ENCODE measurements around the gene TMEM63C. TPM values are rescaled to one million over a fixed set of nuclear protein-coding genes. Genes with fewer than 3 reads are reported as not detected.

Gene TMEM63C
- total RNA-seq, 1 donor from 2014 or later = 1.5 TPM

DNA sequence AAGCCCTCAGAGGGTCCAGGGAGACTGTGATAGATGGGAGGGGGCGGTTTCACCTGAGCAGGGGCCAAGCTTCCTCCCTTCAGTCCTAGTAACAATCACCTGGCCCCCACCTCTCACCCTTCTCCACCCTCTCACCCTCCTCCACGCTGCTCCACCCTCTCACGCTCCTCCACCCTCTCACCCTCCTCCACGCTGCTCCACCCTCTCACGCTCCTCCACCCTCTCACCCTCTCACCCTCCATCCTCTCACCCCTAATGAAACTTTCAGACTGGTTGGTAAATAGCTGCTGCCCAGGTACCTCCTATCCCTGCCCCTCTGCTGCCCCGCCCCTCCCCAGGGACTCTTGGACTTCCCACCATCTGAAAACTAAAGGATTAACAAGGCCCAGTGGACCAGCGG lies 55.2 kb downstream of the TMEM63C start:
- CTCF ChIA-PET = no interaction called here
- Mint-ChIP-seq H3K4me3 (no peak overlapping the region), H3K27me3 (no peaks in the 10 kb centered on the region), H3K9me3 (no peaks in the 10 kb centered on the region), H3K36me3 (ENCODE audit: low read depth) (no peaks in the 10 kb centered on the region), H3K4me1 (peaks cover 3% of the 10 kb centered on the region), H3K27ac (no peak overlapping the region)
- DNase-seq = no peak
- POLR2A ChIA-PET = no interaction called here
- intact Hi-C loops (cut with micrococcal nuclease) = no loop called here
- TF ChIP-seq, protein P1, sequence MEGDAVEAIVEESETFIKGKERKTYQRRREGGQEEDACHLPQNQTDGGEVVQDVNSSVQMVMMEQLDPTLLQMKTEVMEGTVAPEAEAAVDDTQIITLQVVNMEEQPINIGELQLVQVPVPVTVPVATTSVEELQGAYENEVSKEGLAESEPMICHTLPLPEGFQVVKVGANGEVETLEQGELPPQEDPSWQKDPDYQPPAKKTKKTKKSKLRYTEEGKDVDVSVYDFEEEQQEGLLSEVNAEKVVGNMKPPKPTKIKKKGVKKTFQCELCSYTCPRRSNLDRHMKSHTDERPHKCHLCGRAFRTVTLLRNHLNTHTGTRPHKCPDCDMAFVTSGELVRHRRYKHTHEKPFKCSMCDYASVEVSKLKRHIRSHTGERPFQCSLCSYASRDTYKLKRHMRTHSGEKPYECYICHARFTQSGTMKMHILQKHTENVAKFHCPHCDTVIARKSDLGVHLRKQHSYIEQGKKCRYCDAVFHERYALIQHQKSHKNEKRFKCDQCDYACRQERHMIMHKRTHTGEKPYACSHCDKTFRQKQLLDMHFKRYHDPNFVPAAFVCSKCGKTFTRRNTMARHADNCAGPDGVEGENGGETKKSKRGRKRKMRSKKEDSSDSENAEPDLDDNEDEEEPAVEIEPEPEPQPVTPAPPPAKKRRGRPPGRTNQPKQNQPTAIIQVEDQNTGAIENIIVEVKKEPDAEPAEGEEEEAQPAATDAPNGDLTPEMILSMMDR (IDR thresholded peaks at IDR 0.05) = no peak
- ATAC-seq (ENCODE audit: low read depth) = no peak

DNA sequence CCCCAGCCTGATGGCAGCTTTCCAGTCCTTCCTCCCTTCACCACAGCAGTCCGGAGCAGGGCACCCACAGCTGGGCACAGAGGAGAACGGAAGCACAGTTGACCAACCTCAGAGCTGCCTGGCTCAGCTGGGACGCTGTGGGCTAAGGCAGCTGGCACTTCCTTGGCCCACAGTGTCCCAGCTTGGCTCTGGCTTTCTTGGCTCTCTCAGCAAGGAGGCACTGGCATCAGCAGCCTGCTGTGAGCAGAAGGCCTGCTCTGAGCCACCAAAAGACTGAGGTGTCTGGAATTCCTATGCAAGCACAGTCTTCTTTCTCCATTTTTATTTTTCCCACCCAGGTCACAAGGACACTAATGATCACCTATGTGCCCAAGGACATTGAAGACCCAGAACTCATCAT lies 56.8 kb downstream of the TMEM63C start:
- H3K27ac Mint-ChIP-seq = no peak overlapping the region
- no peaks in the 10 kb centered on the region for H3K36me3 Mint-ChIP-seq (ENCODE audit: low read depth)
- H3K4me1 Mint-ChIP-seq = peaks cover 19% of the 10 kb centered on the region
- DNase-seq = no peak
- ChIA-PET CTCF (no interaction called here), POLR2A (no interaction called here)
- intact Hi-C loops (cut with micrococcal nuclease) = no loop called here
- H3K9me3 Mint-ChIP-seq = no peaks in the 10 kb centered on the region
- TF ChIP-seq, protein P1 (IDR thresholded peaks at IDR 0.05) = no peak
- no peaks in the 10 kb centered on the region for H3K27me3 Mint-ChIP-seq
- no peak for ATAC-seq (ENCODE audit: low read depth)
- no peak overlapping the region for H3K4me3 Mint-ChIP-seq

DNA sequence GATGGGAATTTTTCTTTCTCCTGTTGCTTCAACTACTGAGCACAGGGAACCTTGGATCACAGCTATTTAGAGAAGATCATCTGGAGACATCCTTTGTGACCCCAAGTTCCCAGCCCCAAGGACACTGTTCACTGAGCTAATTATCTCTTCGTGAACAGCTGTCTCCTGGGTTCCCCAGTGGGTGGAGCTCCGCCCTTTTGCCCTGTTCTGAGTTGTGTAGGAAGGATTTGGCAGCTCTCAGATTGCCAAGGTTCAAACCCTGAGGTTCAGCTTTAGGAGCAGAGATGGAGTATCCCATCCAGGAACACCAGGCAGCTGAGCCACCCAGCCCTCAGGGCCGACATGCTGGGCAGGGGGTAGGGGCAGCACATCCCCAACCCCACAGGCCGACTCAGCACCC lies 57.4 kb downstream of the TMEM63C start:
- peaks cover 25% of the 10 kb centered on the region for H3K4me1 Mint-ChIP-seq
- DNase-seq (no peak), ATAC-seq (ENCODE audit: low read depth) (no peak)
- no peaks in the 10 kb centered on the region for H3K27me3 Mint-ChIP-seq
- no peaks in the 10 kb centered on the region for H3K36me3 Mint-ChIP-seq (ENCODE audit: low read depth)
- no peaks in the 10 kb centered on the region for H3K9me3 Mint-ChIP-seq
- intact Hi-C loops (cut with micrococcal nuclease) = no loop called here
- ChIA-PET CTCF (no interaction called here), POLR2A (no interaction called here)
- no peak overlapping the region for H3K27ac Mint-ChIP-seq
- no peak overlapping the region for H3K4me3 Mint-ChIP-seq
- TF ChIP-seq, protein P1 (IDR thresholded peaks at IDR 0.05) = no peak

DNA sequence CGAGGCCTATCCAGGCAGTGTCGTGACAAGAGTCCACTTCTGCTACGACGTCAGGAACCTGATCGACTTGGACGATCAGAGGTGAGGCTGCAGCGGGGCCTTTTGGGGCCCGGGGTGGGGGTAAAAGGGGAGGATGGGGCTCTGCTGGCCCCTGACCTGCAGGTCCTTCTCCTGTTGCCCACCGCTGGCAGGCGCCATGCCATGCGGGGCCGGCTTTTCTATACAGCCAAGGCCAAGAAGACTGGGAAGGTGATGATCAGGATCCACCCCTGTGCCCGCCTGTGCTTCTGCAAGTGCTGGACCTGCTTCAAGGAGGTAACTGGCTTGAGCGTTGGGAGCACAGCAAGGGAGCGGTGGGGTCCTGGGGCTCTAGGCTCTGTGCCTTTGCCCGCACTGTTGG lies 57.8 kb downstream of the TMEM63C start:
- ChIA-PET CTCF (no interaction called here), POLR2A (no interaction called here)

DNA sequence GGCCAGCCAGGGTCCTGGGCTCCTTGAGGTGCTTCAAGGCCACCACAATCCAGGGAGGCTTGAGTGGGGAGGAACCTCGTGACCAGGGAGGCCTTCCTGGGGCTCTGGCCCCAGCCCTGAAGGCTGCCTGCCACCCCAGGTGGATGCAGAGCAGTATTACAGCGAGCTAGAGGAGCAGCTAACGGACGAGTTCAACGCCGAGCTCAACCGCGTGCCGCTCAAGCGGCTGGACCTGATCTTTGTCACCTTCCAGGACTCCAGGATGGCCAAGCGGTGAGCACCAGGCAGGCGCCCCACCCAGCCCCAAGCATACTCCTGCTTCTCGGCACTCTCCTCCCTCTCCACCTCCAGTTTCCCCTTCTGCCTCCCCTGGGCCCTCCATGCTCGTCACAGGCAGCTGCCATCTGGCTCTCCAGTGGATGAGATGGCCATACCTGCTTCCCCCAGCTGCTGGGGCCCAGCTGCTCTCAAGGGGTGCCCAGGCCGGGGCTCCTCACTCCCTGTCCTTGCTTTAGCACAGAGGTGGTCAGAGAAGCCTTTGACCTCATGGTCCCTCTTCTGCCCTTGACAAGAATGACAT lies 58.8 kb downstream of the TMEM63C start:
- no peak for DNase-seq
- ATAC-seq (ENCODE audit: low read depth) = no peak
- H3K4me1 Mint-ChIP-seq = peaks cover 35% of the 10 kb centered on the region
- TF ChIP-seq, protein P1 (IDR thresholded peaks at IDR 0.05) = no peak
- H3K27me3 Mint-ChIP-seq = no peaks in the 10 kb centered on the region
- no peaks in the 10 kb centered on the region for H3K36me3 Mint-ChIP-seq (ENCODE audit: low read depth)
- ChIA-PET CTCF (no interaction called here), POLR2A (no interaction called here)
- intact Hi-C loops (cut with micrococcal nuclease) = no loop called here
- H3K27ac Mint-ChIP-seq = no peak overlapping the region
- no peaks in the 10 kb centered on the region for H3K9me3 Mint-ChIP-seq
- H3K4me3 Mint-ChIP-seq = no peak overlapping the region

More for the DNA sequence above, 57.8 kb downstream of the TMEM63C start:
- intact Hi-C loops (cut with micrococcal nuclease) = no loop called here
- Mint-ChIP-seq H3K27me3 (no peaks in the 10 kb centered on the region), H3K9me3 (no peaks in the 10 kb centered on the region), H3K36me3 (ENCODE audit: low read depth) (no peaks in the 10 kb centered on the region), H3K4me1 (peaks cover 29% of the 10 kb centered on the region), H3K27ac (no peak overlapping the region), H3K4me3 (no peak overlapping the region)
- DNase-seq (no peak), ATAC-seq (ENCODE audit: low read depth) (no peak)
- TF ChIP-seq, protein P1 (IDR thresholded peaks at IDR 0.05) = no peak

Measured in activated B cell treated with CpG ODN at 0.5 μM for 24 hours (primary cell).